HG02840 (cell line): Measurements from ENCODE around the gene AMN.

ENCODE experiments used
- ATAC-seq: cut with Tn5 transposase; IDR thresholded peaks from one replicate; pipeline ENCODE4 v1.9.1; 2021; ENCODE audit warnings: mild to moderate bottlenecking, moderate library complexity, moderate number of reproducible peaks; ENCODE audit not compliant: unreplicated experiment, low FRiP score

Gene AMN

DNA sequence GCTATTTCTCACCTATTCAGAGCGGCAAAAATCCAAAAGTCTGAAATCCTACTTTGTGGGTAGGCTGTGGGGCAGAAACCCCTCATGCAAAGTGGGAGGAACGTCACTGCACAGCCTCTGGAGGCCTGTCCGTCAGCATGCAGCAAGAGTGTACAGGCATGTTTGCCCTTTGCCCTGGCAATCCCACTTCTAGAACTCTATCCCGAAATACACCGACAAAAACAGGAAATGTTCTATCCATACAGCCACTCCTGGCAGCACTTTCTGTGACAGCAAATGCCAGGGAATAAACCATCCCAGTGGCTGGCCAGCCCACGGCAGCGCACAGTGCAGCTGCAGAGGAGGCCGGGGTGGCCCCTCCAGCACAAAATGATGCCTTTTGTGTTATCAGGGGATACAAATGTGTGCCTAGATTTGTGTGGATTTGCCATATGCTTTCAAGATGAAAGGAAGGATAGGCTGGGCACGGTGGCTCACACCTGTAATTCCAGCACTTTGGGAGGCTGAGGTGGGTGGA is 39.7 kb downstream of the AMN start:
- no peak for ATAC-seq

DNA sequence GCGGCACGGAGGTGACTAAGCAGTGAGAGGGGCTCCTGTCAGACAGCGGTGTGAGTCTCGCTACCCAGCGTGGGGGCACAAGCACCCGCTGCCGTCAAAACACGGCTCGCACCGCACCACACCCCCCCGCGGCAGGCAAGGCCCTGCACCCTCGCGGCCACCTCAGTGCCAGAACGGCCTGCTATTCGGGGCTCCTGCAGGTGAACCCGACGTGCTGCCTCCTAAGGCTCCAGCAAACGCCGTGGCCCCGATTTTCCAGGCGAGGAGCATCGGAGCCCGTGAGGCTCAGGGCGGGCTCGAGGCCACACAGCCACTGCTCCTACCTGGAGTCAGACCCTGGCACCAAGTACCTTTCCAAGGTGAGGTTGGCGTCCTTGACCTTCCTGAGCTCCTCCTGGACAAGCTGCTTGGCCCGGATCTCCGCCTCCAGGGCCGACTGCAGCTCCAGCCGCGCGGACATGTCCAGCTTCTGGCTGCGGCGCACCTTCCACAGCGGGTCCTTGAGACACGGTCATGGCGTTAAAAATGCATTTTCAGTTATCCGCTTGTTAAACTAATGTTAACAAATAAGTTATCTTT is 41.8 kb downstream of the AMN start:
- ATAC-seq = no peak

DNA sequence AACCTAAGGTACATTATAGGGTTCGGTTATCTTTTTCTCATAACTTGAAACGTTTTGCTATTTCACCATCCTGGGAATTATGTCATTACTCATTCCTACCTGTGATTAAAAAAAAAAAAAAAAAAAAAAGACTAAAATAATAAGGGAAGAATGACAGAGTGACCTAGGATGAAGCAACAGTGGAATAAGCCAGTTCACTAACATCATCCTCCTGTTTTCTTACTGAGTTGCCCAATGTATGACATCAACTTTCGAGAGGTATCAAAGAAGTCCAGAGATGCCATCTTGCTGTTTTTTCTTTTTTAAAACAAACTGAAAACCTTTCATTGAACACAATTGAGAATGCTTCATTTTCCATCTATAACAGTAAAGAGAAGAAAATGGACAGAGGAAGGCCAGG is 42.8 kb downstream of the AMN start:
- no peak for ATAC-seq

DNA sequence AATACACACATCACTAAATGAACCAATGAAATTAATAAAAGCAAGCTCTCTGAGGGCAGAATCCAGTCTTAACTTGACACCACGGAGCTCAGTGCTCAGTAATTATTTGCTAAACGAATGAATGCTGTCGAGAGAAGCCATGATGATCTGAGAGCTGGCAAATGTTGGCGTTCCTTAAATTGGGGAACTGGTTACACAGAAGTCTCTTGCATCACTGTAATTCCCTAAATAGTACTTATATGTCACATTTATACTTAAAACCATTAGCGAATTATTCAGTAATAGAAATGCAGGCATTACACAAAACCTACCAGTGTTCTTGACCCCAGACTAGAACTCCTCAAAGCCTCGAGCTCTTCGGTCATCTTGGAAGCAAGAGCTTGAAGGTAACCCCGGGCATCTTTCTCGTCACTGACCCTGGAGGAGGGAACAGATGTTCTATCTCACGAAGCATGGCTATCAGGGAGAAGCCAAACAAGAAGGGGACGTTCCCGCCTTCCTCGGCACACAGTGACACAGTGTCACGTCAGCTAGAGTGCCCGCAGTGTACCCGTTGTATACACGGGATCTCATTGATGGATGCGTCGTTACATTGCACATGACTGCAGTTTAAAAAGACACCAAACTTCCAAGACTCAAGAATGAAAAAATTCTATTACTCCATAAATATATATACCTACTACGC is 43.6 kb downstream of the AMN start:
- no peak for ATAC-seq

DNA sequence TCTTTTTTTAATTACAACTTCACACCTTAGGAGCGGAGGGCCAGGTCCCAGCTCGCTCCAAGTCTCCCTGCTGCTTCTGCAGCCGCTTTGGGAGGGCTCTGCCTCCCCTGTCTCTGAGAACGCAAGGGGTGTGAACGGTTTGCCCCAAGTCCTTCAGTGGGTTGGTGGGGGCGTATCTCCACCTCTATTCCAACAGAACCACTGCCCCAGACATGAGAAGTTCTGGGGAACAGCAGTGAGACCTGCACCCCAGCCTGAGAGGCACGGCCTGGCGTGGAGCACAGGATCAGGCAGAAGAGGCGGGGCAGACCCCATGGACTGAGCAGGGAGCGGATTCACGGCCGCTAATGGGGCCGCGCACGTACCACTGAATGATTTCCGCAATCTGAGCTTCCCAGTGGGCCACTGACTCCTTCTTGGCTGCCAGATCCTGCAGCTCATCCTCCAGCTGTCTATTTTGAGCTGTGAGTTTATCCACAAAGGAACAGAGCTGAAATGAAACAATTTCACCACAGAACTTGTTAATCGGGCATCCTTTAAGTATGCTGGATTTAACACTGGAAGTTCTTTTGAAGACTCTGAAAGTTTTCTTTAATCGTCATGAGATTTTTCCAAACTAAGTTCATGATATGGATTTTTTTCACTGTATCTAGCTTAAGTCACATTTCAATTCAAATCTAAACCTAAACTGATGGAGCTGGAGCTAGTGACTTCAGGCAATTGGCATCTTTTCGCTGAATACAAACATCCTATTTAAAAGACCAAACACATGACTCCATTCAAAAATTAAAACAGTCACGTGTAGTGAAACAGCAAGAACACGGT is 44.4 kb downstream of the AMN start:
- no peak for ATAC-seq

DNA sequence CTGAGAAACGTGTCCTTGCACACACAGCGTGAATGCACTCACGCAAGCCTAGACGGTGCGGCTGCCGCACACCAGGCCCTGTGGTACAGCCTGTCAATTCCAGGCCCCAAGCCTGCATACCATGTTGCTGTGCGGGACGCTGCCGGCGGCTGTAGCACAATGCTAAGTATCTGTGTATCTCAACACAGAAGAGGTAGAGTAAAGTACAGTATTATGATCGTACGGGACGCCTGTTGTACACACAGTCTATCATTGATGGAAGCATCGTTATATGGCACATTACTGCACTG is 45.0 kb downstream of the AMN start:
- ATAC-seq = no peak

DNA sequence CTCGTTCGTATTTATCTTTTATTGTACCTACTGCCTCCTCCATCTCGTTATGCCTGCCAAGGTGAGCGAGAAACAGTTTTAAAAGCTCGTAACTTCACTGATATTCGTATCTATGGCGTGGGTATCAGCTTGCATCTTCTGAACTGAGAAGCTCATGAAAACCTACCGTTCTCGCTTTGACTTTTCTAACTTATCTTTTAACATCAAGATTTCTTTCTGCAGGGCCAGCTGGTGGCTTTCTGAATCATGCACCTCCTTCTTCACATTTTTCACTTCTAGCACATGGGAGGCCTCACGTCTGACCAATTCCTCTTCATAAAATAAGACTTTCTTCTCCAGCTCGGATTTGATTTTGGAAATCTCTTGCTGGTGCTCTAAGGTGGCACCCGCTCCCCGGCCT is 45.8 kb downstream of the AMN start:
- ATAC-seq = no peak

DNA sequence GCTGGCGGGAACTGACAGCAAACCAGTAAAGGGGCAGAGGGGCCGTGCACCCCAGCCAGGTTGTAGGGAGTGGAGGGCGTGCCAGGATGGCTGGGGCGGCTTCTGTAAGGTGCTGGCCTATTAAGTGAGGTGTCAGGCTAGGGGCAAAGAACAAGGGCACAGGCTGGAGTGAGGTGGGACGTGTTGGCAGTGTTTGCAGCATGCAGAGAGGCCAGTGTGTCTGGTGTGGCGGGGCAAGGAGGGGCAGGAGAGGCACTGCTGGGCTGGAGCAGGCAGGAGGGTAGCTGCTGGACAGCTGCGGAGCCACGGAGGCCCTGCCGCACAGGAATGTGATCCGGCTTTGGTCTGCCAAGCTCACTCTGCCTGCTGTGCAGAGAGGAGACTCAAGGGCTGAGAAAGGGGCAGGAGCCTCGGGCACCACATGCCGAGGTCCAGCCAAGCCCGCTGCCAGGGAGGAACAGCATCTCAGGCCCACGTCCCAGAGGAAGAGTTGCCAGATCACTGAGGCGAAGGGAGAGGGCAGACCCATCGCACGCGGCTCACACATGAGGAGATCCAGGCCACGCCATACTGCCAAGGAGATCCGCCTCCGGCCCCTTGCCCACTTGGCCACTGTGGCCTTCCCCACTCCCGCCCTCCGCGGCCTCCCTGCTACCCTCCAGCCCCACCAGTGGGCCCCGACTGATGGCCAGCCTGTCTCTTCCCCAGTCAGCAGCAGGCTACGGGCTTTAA is 46.8 kb downstream of the AMN start:
- ATAC-seq = no peak

DNA sequence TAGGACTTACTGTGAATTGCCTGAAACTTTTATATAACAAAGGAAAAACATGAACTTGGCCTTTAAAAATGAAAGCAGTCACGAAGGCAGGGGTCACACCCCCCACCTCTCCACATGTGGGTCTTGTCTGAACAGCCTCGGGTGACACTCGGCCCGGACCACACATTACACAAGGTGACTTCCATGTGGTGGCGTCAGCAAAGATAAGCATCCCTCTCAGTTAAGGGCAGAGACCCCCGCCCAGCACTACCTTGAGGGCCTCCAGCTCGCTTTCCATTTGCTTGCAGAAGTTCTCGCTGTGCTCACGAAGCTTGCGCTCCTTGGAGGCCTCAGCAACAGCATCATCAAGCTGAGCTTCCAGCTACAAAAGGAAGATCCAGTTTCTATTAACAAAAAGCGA is 47.4 kb downstream of the AMN start:
- no peak for ATAC-seq

DNA sequence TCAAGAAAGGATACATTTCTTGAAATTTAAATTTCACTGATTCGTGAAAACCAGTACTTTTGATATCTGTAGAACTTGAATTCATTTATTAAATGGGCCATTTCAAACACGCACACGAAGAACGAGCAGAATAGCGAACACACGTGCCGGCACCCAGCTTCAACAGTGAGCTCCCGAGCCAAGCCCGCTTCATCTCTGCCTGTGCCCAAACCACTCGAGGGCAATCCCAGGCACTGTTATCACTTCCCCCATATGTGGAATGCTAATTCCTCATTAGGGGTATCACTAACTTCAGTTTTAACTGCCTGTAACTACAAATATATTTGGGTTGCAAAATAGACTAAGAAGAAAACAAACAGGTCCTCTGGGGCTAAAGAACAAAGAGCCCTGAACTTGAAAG is 48.0 kb downstream of the AMN start:
- ATAC-seq = no peak

DNA sequence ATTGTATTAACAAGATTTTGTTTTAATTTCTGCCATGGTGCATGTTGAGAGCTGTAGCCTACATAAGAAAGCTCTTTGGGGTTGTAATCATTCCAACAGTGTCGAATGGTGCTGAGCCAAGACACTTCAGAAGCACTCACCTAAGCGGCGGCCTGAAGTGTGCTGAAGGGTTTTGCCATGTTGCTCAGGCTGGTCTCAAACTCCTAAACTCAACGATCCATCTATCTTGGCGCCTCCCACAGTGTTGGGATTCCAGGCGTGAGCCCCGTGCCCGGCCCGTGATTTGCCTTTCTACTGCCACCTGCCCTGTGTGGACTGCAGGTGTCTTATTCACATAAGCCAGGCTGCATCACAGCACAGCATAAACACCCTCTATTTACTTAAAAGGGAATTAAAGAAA is 48.9 kb downstream of the AMN start:
- no peak for ATAC-seq

DNA sequence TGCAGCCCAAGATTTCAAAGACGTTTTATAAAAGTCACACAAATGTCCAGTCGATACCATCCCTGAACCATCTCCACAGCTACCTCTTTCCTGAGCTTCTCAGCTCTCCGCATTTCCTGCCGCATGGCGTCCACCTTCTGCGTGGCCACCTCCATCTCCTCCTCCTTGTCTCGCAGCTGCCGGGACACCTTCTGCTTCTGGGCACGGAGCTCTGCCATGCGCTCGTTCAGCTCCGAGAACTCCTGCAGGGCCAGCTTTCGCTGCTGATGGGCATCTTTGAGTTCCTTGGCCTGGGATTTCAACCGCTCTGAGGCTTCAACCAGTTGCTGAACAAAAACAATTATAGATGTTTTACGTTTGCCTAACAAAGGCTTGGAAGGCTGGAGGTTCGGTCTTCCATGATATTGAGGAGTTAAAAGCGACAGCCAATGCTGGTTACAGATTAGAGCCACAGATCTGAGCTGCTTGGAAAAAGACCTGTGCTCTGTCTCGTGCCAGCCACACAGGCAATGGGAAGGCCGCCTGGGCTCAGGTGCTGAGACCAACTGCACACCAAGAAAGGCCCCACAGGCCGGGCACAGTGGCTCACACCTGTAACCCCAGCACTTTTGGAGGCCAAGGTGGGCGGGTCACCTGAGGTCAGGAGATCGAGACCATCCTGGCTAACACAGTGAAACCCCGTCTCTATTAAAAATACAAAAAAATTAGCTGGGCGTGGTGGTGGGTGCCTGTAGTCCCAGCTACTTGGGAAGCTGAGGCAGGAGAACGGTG is 49.6 kb downstream of the AMN start:
- ATAC-seq = no peak

DNA sequence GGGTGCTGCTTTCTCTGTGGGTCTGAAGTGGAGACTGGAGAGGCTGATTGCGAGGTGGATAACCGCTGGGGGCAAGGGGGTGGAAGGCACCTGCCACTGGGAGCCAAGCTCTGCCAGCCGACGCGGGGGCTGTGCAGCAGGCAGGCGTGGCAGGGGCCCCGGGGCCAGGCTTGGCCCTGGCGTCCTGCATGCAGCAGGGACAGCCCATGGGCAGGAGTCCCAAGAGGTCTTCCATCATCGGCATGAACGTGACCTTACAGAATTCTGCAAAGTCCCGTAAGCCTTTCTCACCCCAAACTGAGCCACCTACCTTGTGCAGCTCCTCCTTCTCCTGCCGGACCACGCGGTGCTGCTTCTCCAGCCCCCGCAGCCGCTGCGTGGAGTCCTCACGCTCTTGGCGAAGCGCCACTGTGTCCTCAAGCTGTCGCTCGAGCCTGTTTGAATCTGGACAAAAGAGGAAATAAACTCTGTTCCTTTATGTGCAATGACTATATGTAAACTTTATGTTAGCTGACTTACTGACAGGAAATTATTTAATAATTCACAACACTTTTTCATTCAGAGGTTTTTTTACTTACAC is 51.3 kb downstream of the AMN start:
- ATAC-seq = no peak

DNA sequence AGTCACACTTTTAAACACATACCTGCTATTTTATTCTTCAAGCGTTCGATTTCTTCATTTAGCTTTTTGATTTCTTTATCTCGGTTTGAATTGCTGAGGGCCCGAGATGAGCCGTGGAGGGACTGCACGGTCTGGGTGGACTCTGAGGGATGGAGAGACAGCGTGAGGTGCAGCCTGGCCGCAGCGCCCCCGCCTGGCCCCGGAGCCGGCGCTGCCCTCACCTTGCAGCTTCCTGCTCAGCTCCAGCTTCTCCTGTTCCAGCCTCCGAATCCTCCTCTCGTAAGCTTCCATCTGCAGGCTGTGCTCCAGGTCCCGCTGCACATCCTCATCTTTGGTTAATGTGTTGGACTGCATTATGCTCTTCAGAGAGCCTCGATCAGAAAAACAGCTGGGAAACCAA is 53.2 kb downstream of the AMN start:
- ATAC-seq = no peak

DNA sequence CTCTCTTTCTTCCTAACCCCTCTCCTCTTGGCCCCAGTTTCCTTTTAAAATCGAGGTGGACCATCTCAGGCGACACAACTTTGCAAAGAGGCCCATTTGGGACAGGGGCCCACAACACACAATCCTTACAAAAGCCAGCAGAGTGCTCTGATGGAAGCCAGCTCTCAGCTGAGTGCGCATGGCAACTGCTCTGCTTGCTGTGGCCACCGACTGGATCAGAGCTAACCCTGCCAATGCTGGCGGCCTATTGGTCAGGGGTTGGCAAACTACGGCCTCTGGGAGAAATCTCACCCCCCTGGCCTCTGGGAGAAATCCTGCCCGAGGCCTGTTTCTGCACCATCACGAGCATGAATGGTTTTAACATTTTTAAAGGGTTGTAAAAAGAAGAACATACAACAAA is 55.0 kb downstream of the AMN start:
- no peak for ATAC-seq

DNA sequence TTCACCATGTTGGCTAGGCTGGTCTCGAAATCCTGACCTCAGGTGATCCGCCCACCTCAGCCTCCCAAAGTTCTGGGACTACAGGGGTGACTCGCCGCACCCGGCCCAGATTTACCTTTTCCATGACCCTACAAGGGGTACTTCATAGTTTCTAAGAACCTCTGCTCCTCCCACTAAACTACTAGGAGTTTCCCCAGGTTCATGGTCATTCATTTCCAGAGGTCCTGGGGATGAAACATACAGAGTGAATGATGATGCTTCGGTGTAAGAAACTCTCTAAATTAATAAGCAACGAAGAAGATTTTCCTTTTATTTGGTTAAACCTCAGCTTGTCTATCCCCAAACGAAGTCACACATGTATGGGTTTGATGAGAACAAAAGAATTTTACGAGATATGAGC is 56.9 kb downstream of the AMN start:
- ATAC-seq = no peak

DNA sequence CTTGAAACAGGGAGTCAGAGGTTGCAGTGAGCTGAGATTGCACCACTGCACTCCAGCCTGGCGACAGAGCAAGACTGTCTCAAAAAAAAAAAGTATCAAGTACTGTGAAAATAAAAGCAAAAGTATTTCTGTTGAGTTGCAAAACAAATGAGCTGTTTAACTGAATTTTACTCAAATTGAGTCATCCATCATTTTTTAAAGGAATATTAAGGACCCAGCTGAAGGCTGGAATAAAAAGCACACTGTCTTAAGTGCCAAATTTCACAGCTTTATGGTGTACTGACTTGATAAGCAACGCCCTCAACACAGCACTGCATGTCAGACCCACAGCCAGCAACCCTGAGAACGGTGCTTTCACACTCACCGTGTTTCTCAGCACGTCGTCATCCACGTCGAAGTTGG is 57.9 kb downstream of the AMN start:
- ATAC-seq = no peak
